ENCODE results near the gene TBC1D24.

TBC1D24 gene

GRCh38 chr16:2450975-2451381 is 23.9 kb upstream of the TBC1D24 start:
- no peak for DNase-seq

- no peak for DNase-seq
These were observed 23.0 kb upstream of the TBC1D24 start for GRCh38 chr16:2451851-2452320.

- no peak for DNase-seq
These were observed 22.3 kb upstream of the TBC1D24 start for GRCh38 chr16:2452650-2453049.

GRCh38 chr16:2455081-2455845 is 19.7 kb upstream of the TBC1D24 start:
- no peak for DNase-seq

- no peak for DNase-seq
These were observed 18.3 kb upstream of the TBC1D24 start for GRCh38 chr16:2456551-2457153.

GRCh38 chr16:2457267-2457666 is 17.7 kb upstream of the TBC1D24 start:
- no peak for DNase-seq

- no peak for DNase-seq
These were observed 17.0 kb upstream of the TBC1D24 start for GRCh38 chr16:2457946-2458345.

GRCh38 chr16:2458887-2459646 is 15.9 kb upstream of the TBC1D24 start:
- no peak for DNase-seq

- peak; percentile 95 to 98 (median 97) for DNase-seq
These were observed 15.1 kb upstream of the TBC1D24 start, which contains the start of gene TEDC2 for GRCh38 chr16:2459647-2460390. TSS of gene TEDC2 (plus strand) at chr16:2460109. CDS start at chr16:2460145, 36 bp downstream.

GRCh38 chr16:2460391-2460713 is 14.6 kb upstream of the TBC1D24 start:
- DNase-seq = no peak

GRCh38 chr16:2460916-2461315 is 14.0 kb upstream of the TBC1D24 start:
- no peak for DNase-seq

- no peak for DNase-seq
These were observed 12.7 kb upstream of the TBC1D24 start for GRCh38 chr16:2462031-2462866.

GRCh38 chr16:2464333-2464732 is 10.6 kb upstream of the TBC1D24 start:
- DNase-seq = no peak

- DNase-seq = peak in 1 of 4 experiments; percentile 36
These were observed 9.1 kb upstream of the TBC1D24 start for GRCh38 chr16:2465653-2466415.

GRCh38 chr16:2466667-2467527 is 8.0 kb upstream of the TBC1D24 start:
- no peak for DNase-seq

- DNase-seq = peak; percentile 60 to 78 (median 66)
These were observed 7.2 kb upstream of the TBC1D24 start for GRCh38 chr16:2467528-2468232.

- DNase-seq = peak in 3 of 4 experiments; percentile 15 to 51 (median 41)
These were observed 6.6 kb upstream of the TBC1D24 start for GRCh38 chr16:2468233-2468724.

GRCh38 chr16:2468725-2469398 is 6.1 kb upstream of the TBC1D24 start:
- DNase-seq = no peak

Measured in suppressor macrophage (primary cell).